BLaER1 treated with 17β-estradiol and CSF1 and Interleukin-3, amounts not matched to agents 10 nM and 100 nM (cell line): ENCODE results near the gene CLTA.

Experiments
- H3K27ac ChIP-seq, 11 experiments: shearing (Covaris generic); formaldehyde crosslinking; 2 replicates each; pipeline ENCODE4 v1.8.1; 2022
- H3K27me3 ChIP-seq, 11 experiments: shearing (Covaris generic); formaldehyde crosslinking; 2 replicates each; pipeline ENCODE4 v1.8.1; 2022
- H3K36me3 ChIP-seq, 11 experiments: shearing (Covaris generic); formaldehyde crosslinking; 2 replicates each; pipeline ENCODE4 v1.8.1; 2022
- H3K4me1 ChIP-seq, 10 experiments: shearing (Covaris generic); formaldehyde crosslinking; 2 replicates each; pipeline ENCODE4 v1.8.1; 2022
- H3K4me2 ChIP-seq, 11 experiments: shearing (Covaris generic); formaldehyde crosslinking; 2 replicates each; pipeline ENCODE4 v1.8.1; 2022
- H3K4me3 ChIP-seq, 10 experiments: shearing (Covaris generic); formaldehyde crosslinking; 2 replicates each; pipeline ENCODE4 v1.8.1; 2022
- H3K9ac ChIP-seq, 11 experiments: shearing (Covaris generic); formaldehyde crosslinking; 2 replicates each; pipeline ENCODE4 v1.8.1; 2022
- H3K9me3 ChIP-seq, 11 experiments: shearing (Covaris generic); formaldehyde crosslinking; replicated peaks in 1 of 11; 2 replicates each; pipeline ENCODE4 v1.8.1; 2022
- H4K20me1 ChIP-seq, 11 experiments: shearing (Covaris generic); formaldehyde crosslinking; 2 replicates each; pipeline ENCODE4 v1.8.1; 2022
- Cebpa-rat ChIP-seq, 11 experiments: shearing (Covaris generic); IDR thresholded peaks; 2 replicates each; pipeline ENCODE4 v1.8.1; 2022

CLTA gene

GRCh38 chr9:36207016-36207415, 16.3 kb downstream of the CLTA start:
- H3K4me2 ChIP-seq, result peak overlapping the region in 9 of 11 experiments; percentile 24 to 69 (median 43); a peak in 15 of 22 replicates
- H3K4me3 ChIP-seq, result no peak overlapping the region
- no peaks in the 10 kb centered on the region for H3K9me3 ChIP-seq
- H3K27me3 ChIP-seq, result no peaks in the 10 kb centered on the region
- peaks cover 88 to 100% (median 100%) of the 10 kb centered on the region in 11 experiments for H4K20me1 ChIP-seq
- TF ChIP-seq Cebpa-rat (IDR thresholded peaks at IDR 0.05), result no peak
- H3K4me1 ChIP-seq, result peaks cover 0 to 39% (median 28%) of the 10 kb centered on the region in 10 experiments; a peak in 17 of 20 replicates
- peaks cover 100% of the 10 kb centered on the region in 11 experiments for H3K36me3 ChIP-seq
- peak overlapping the region in 9 of 11 experiments; percentile 6 to 60 (median 41); a peak in 13 of 22 replicates for H3K9ac ChIP-seq
- peak overlapping the region in 8 of 11 experiments; percentile 6 to 74 (median 48); a peak in 10 of 22 replicates for H3K27ac ChIP-seq

- no peaks in the 10 kb centered on the region for H3K9me3 ChIP-seq
- peak overlapping the region in 9 of 11 experiments; percentile 24 to 69 (median 43); a peak in 18 of 22 replicates for H3K4me2 ChIP-seq
- peaks cover 100% of the 10 kb centered on the region in 11 experiments for H3K36me3 ChIP-seq
- no peak overlapping the region for H3K4me3 ChIP-seq
- H4K20me1 ChIP-seq, result peaks cover 90 to 100% (median 100%) of the 10 kb centered on the region in 11 experiments
- TF ChIP-seq Cebpa-rat (IDR thresholded peaks at IDR 0.05), result no peak
- H3K27me3 ChIP-seq, result no peaks in the 10 kb centered on the region
- peak overlapping the region in 10 of 11 experiments; percentile 6 to 74 (median 48); a peak in 15 of 22 replicates for H3K27ac ChIP-seq
- H3K4me1 ChIP-seq, result peaks cover 0 to 39% (median 28%) of the 10 kb centered on the region in 10 experiments; a peak in 18 of 20 replicates
- H3K9ac ChIP-seq, result peak overlapping the region in 10 of 11 experiments; percentile 6 to 60 (median 42); a peak in 18 of 22 replicates
Measured at GRCh38 chr9:36207546-36208012, 16.9 kb downstream of the CLTA start.

GRCh38 chr9:36208521-36209253, 18.0 kb downstream of the CLTA start:
- Histone ChIP-seq H3K9ac (peak overlapping the region in 4 of 11 experiments; percentile 25 to 57 (median 42); a peak in 5 of 22 replicates), H3K36me3 (peaks cover 100% of the 10 kb centered on the region in 11 experiments), H3K4me2 (peak overlapping the region in 3 of 11 experiments; percentile 53 to 69 (median 66); a peak in 4 of 22 replicates), H3K27ac (peak overlapping the region in 5 of 11 experiments; percentile 51 to 74 (median 58); a peak in 10 of 22 replicates), H3K4me3 (no peak overlapping the region), H4K20me1 (peaks cover 90 to 100% (median 100%) of the 10 kb centered on the region in 11 experiments), H3K27me3 (no peaks in the 10 kb centered on the region), H3K4me1 (peaks cover 10 to 39% (median 31%) of the 10 kb centered on the region in 10 experiments; a peak in 18 of 20 replicates), H3K9me3 (no peaks in the 10 kb centered on the region)
- no peak for TF ChIP-seq Cebpa-rat (IDR thresholded peaks at IDR 0.05)

- Histone ChIP-seq H3K27ac (no peak overlapping the region), H3K9me3 (no peaks in the 10 kb centered on the region), H3K9ac (no peak overlapping the region), H3K36me3 (peaks cover 98 to 100% (median 99%) of the 10 kb centered on the region in 11 experiments), H4K20me1 (peaks cover 96 to 100% (median 100%) of the 10 kb centered on the region in 11 experiments), H3K27me3 (no peaks in the 10 kb centered on the region), H3K4me2 (no peak overlapping the region), H3K4me3 (no peak overlapping the region), H3K4me1 (peaks cover 13 to 39% (median 30%) of the 10 kb centered on the region in 10 experiments; a peak in 19 of 20 replicates)
- TF ChIP-seq Cebpa-rat (IDR thresholded peaks at IDR 0.05), result no peak
Measured at GRCh38 chr9:36210722-36211121, 20.0 kb downstream of the CLTA start.

GRCh38 chr9:36211510-36211909, 20.8 kb downstream of the CLTA start:
- TF ChIP-seq Cebpa-rat (IDR thresholded peaks at IDR 0.05), result no peak
- H3K9ac ChIP-seq, result no peak overlapping the region
- no peak overlapping the region for H3K4me2 ChIP-seq
- peaks cover 17 to 40% (median 29%) of the 10 kb centered on the region in 10 experiments; a peak in 19 of 20 replicates for H3K4me1 ChIP-seq
- no peak overlapping the region for H3K4me3 ChIP-seq
- no peak overlapping the region for H3K27ac ChIP-seq
- H3K9me3 ChIP-seq, result no peaks in the 10 kb centered on the region
- peaks cover 90 to 100% (median 98%) of the 10 kb centered on the region in 11 experiments for H4K20me1 ChIP-seq
- peaks cover 94 to 100% (median 96%) of the 10 kb centered on the region in 11 experiments for H3K36me3 ChIP-seq
- no peaks in the 10 kb centered on the region for H3K27me3 ChIP-seq

- H3K36me3 ChIP-seq, result peaks cover 94 to 100% (median 96%) of the 10 kb centered on the region in 11 experiments
Measured at GRCh38 chr9:36213387-36213786, 22.7 kb downstream of the CLTA start.

GRCh38 chr9:36213989-36214388, 23.3 kb downstream of the CLTA start:
- H3K36me3 ChIP-seq, result peaks cover 94 to 100% (median 96%) of the 10 kb centered on the region in 11 experiments
- peaks cover 79 to 100% (median 97%) of the 10 kb centered on the region in 11 experiments for H4K20me1 ChIP-seq
- H3K27me3 ChIP-seq, result no peaks in the 10 kb centered on the region
- H3K9me3 ChIP-seq, result no peaks in the 10 kb centered on the region
- H3K4me3 ChIP-seq, result no peak overlapping the region
- H3K9ac ChIP-seq, result no peak overlapping the region
- H3K27ac ChIP-seq, result no peak overlapping the region
- no peak overlapping the region for H3K4me2 ChIP-seq
- peaks cover 0 to 18% (median 11%) of the 10 kb centered on the region in 10 experiments; a peak in 12 of 20 replicates for H3K4me1 ChIP-seq
- no peak for TF ChIP-seq Cebpa-rat (IDR thresholded peaks at IDR 0.05)

More at GRCh38 chr9:36213387-36213786, 22.7 kb downstream of the CLTA start:
- Histone ChIP-seq H3K27ac (no peak overlapping the region), H3K4me1 (peaks cover 2 to 21% (median 13%) of the 10 kb centered on the region in 10 experiments; a peak in 18 of 20 replicates), H3K27me3 (no peaks in the 10 kb centered on the region), H3K4me2 (no peak overlapping the region), H4K20me1 (peaks cover 84 to 100% (median 97%) of the 10 kb centered on the region in 11 experiments), H3K4me3 (no peak overlapping the region), H3K9ac (no peak overlapping the region), H3K9me3 (no peaks in the 10 kb centered on the region)
- no peak for TF ChIP-seq Cebpa-rat (IDR thresholded peaks at IDR 0.05)

- H3K36me3 ChIP-seq, result peaks cover 94 to 100% (median 96%) of the 10 kb centered on the region in 11 experiments
- no peak overlapping the region for H3K27ac ChIP-seq
- no peak overlapping the region for H3K9ac ChIP-seq
- H3K4me3 ChIP-seq, result no peak overlapping the region
- H3K4me2 ChIP-seq, result no peak overlapping the region
- H3K27me3 ChIP-seq, result no peaks in the 10 kb centered on the region
- H4K20me1 ChIP-seq, result peaks cover 77 to 100% (median 96%) of the 10 kb centered on the region in 11 experiments
- H3K9me3 ChIP-seq, result no peaks in the 10 kb centered on the region
- TF ChIP-seq Cebpa-rat (IDR thresholded peaks at IDR 0.05), result no peak
- peaks cover 0 to 18% (median 11%) of the 10 kb centered on the region in 10 experiments; a peak in 12 of 20 replicates for H3K4me1 ChIP-seq
Measured at GRCh38 chr9:36214571-36214970, 23.9 kb downstream of the CLTA start.
